A549 (cell line): ENCODE results near the gene CARMIL1. TPM values are rescaled to one million over a fixed set of nuclear protein-coding genes. Genes with fewer than 3 reads are reported as not detected.

Experiments used
- ATAC-seq, 2 experiments: fragments of 200-7000 bp in 1 of 2; fragments of >200 bp in 1 of 2; cut with Nextera tagmentation in 1 of 2; cut with Tn5 transposase in 1 of 2; 3 replicates each; pipeline versions ENCODE4 v1.8.0 to v1.9.1; 2018 to 2020; ENCODE audit warnings: mild to moderate bottlenecking in 1 of 2, moderate library complexity in 1 of 2
- CTCF ChIA-PET: fragments of 300-600 bp; sonication (Branson Sonifier 250); formaldehyde crosslinking; extraction: SDS; loops from one replicate; lab custom pipeline; 2021; ENCODE audit warnings: antibody characterized with exemption, inconsistent platforms; lab: Yijun Ruan, JAX
- POLR2A ChIA-PET: fragments of 350-600 bp; formaldehyde crosslinking; extraction: SDS; loops from one replicate; lab custom pipeline; 2021; ENCODE audit warnings: antibody characterized with exemption, inconsistent platforms; lab: Yijun Ruan, JAX
- DNase-seq, 2 experiments: peaks; one replicate each; pipeline versions ENCODE4 v3.0.0 to v3.0.0-alpha.2; 2011 to 2016; ENCODE audit warnings: low read depth in 1 of 2, low spot score in 1 of 2
- FAIRE-seq: peaks from 2 replicates; lab custom pipeline; 2011; peaks lifted over from hg19 to GRCh38; lab: Jason Lieb, UNC
- H3K27ac ChIP-seq, 2 experiments: fragments of >200 bp; sonication (Bioruptor Twin); formaldehyde crosslinking; 3 replicates each; pipeline ENCODE4 v1.5.1; 2016 to 2017
- H3K4me1 ChIP-seq: fragments of >200 bp; sonication (Bioruptor Twin); formaldehyde crosslinking; 3 replicates; pipeline ENCODE4 v1.6.1; 2016
- H3K4me2 ChIP-seq: fragments of >200 bp; sonication (Bioruptor Twin); formaldehyde crosslinking; 3 replicates; pipeline ENCODE4 v1.6.1; 2016
- H3K4me3 ChIP-seq: fragments of >200 bp; sonication (Bioruptor Twin); formaldehyde crosslinking; 3 replicates; pipeline ENCODE4 v1.5.1; 2016
- H3K9me3 ChIP-seq: fragments of >200 bp; sonication (Bioruptor Twin); formaldehyde crosslinking; 3 replicates; pipeline ENCODE4 v1.6.1; 2016
- CBX8 ChIP-seq: fragments of 200-600 bp; sonication (generic); IDR thresholded peaks from 2 replicates; pipeline ENCODE4 v1.6.1; 2016
- CHD4 ChIP-seq: fragments of 200-600 bp; sonication (generic); IDR thresholded peaks from 2 replicates; pipeline ENCODE4 v1.6.1; 2016; ENCODE audit warnings: antibody characterized with exemption, mild to moderate bottlenecking, borderline replicate concordance
- ESRRA ChIP-seq: fragments of 150-350 bp; IDR thresholded peaks from 2 replicates; pipeline ENCODE4 v1.6.1; 2014; ENCODE audit warnings: mild to moderate bottlenecking, low read length, borderline replicate concordance
- FOSB ChIP-seq: fragments of 250-450 bp; sonication (Bioruptor Pico); IDR thresholded peaks from 2 replicates; pipeline ENCODE4 v1.5.0; 2020; ENCODE audit warnings: mild to moderate bottlenecking, moderate library complexity
- HEYL ChIP-seq: fragments of 250-450 bp; sonication (Bioruptor Pico); IDR thresholded peaks from 2 replicates; pipeline ENCODE4 v1.8.0; 2021; ENCODE audit warnings: mild to moderate bottlenecking, moderate library complexity
- HOXA7 ChIP-seq: fragments of 250-450 bp; sonication (Bioruptor Pico); IDR thresholded peaks from 2 replicates; pipeline ENCODE4 v1.5.0; 2020; ENCODE audit warnings: mild to moderate bottlenecking, moderate library complexity
- HOXB13 ChIP-seq: fragments of 250-450 bp; sonication (Bioruptor Pico); IDR thresholded peaks from 2 replicates; pipeline ENCODE4 v1.5.0; 2020; ENCODE audit warnings: low read depth, mild to moderate bottlenecking, moderate library complexity
- KDM1A ChIP-seq: fragments of 200-600 bp; sonication (generic); IDR thresholded peaks from 2 replicates; pipeline ENCODE4 v1.6.1; 2016; ENCODE audit warnings: low read depth, mild to moderate bottlenecking
- NPAS2 ChIP-seq: fragments of 250-450 bp; sonication (Bioruptor Pico); IDR thresholded peaks from 2 replicates; pipeline ENCODE4 v1.8.0; 2022; ENCODE audit warnings: mild to moderate bottlenecking, moderate library complexity, borderline replicate concordance
- NR3C1 ChIP-seq: fragments of >200 bp; sonication (Bioruptor Twin); formaldehyde crosslinking; IDR thresholded peaks from 3 replicates; pipeline ENCODE4 v1.6.1; 2017
- PHF8 ChIP-seq: fragments of 200-600 bp; sonication (generic); IDR thresholded peaks from 2 replicates; pipeline ENCODE4 v1.6.1; 2016; ENCODE audit warnings: low read depth, mild to moderate bottlenecking, antibody characterized with exemption, moderate library complexity, borderline replicate concordance
- POLR2A ChIP-seq: IDR thresholded peaks from 2 replicates; pipeline ENCODE4 v1.6.1; 2012; ENCODE audit warnings: mild to moderate bottlenecking, low read length
- RAD21 ChIP-seq, 2 experiments: fragments of >200 bp in 1 of 2; sonication (Bioruptor Twin) in 1 of 2; formaldehyde crosslinking in 1 of 2; IDR thresholded peaks in 1 of 2; conservative IDR thresholded peaks in 1 of 2; 2 replicates in 1 of 2; 3 replicates in 1 of 2; pipeline ENCODE4 v1.6.1; 2012 to 2018; ENCODE audit warnings: inconsistent platforms in 1 of 2
- RCOR1 ChIP-seq: fragments of 150-350 bp; IDR thresholded peaks from 2 replicates; pipeline ENCODE4 v1.6.1; 2014; ENCODE audit warnings: antibody characterized with exemption, low read length, low read depth
- RFX5 ChIP-seq: fragments of 450-650 bp; IDR thresholded peaks from 2 replicates; pipeline ENCODE4 v1.7.1; 2014; ENCODE audit warnings: antibody characterized with exemption, mild to moderate bottlenecking, moderate library complexity
- TFCP2L1 ChIP-seq: fragments of 250-450 bp; sonication (Bioruptor Pico); IDR thresholded peaks from 2 replicates; pipeline ENCODE4 v1.5.0; 2021; ENCODE audit warnings: mild to moderate bottlenecking
- ZC3H11A ChIP-seq: fragments of 450-650 bp; IDR thresholded peaks from 2 replicates; pipeline ENCODE4 v1.6.1; 2014; ENCODE audit warnings: antibody characterized with exemption, mild to moderate bottlenecking
- ZFP36 ChIP-seq: fragments of 450-650 bp; IDR thresholded peaks from 2 replicates; pipeline ENCODE4 v1.6.1; 2014; ENCODE audit warnings: borderline replicate concordance; ENCODE audit not compliant: partially characterized antibody
- ZNF302 ChIP-seq: fragments of 250-450 bp; sonication (Bioruptor Pico); IDR thresholded peaks from 2 replicates; pipeline ENCODE4 v1.9.0; 2021; ENCODE audit warnings: inconsistent platforms, mild to moderate bottlenecking, moderate library complexity
- ZSCAN20 ChIP-seq: fragments of 250-450 bp; sonication (Bioruptor Pico); IDR thresholded peaks from 2 replicates; pipeline ENCODE4 v1.8.0; 2022; ENCODE audit warnings: mild to moderate bottlenecking, moderate library complexity
- WGBS: methylation state at CpG from one replicate; pipeline ENCODE4 v1.1.6; 2017; ENCODE audit errors: missing lambda C conversion rate; 5-methylcytosine and 5-hydroxymethylcytosine counted together
- polyA plus RNA-seq, 4 experiments: library from polyadenylated mRNA; depleted of rRNA in 3 of 4; stranded (reverse); fragments of >200 nt; fragmentation: RNase III in 1 of 4; extraction: RNeasy Plus Mini Kit Qiagen cat#74134 plus additional on column Dnase treatment in 1 of 4; gene quantifications; 2 replicates in 3 of 4; 3 replicates in 1 of 4; pipeline ENCODE4 v1.2.3, GENCODE V29; 2011 to 2017
- TF ChIP-seq, protein P1 (sequence below): IDR thresholded peaks from 2 replicates; pipeline ENCODE4 v1.6.1; 2012; ENCODE audit warnings: low read depth, borderline replicate concordance
- TF ChIP-seq, protein P2 (sequence below): fragments of >200 bp; sonication (Bioruptor Twin); formaldehyde crosslinking; IDR thresholded peaks from 3 replicates; pipeline ENCODE4 v1.6.1; 2016
- TF ChIP-seq, protein P3 (sequence below): IDR thresholded peaks from 2 replicates; pipeline ENCODE4 v1.6.1; 2012
- TF ChIP-seq, protein P4 (sequence below): fragments of 250-450 bp; sonication (Bioruptor Pico); IDR thresholded peaks from 2 replicates; pipeline ENCODE4 v1.5.0; 2020; ENCODE audit warnings: low read depth, mild to moderate bottlenecking, moderate library complexity

CARMIL1 gene
- polyA plus RNA-seq, 2 of the 4 experiments (the other 2 are of a cell fraction) = 11.5 to 11.8 TPM

DNA sequence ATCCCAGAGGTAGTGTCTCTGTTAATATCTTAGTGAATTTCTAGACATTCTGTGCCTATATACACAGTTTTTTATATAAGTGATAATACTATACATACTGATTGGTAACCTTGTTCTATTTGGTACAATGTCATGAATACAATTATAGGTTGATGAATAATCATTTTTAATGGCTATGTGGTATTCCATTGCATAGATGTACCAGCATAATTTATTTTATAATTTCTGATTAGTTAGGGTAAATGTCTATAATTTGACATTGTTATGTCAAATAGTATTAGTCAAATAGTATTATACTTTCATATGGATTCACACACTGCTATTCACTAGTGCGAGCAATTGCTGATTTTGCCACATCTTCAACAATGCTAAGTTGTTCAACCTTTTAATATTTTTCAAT is 262.1 kb downstream of the CARMIL1 start:
- no peak for TF ChIP-seq RCOR1
- DNase-seq = no peak
- Histone ChIP-seq H3K4me1 (no peaks in the 10 kb centered on the region), H3K9me3 (no peaks in the 10 kb centered on the region), H3K4me2 (no peak overlapping the region), H3K4me3 (no peak overlapping the region), H3K27ac (no peak overlapping the region)
- ChIA-PET CTCF (no interaction called here), POLR2A (no interaction called here)
- FAIRE-seq = no peak
- no peak for ATAC-seq
- 97% methylated on average over 1 of the region's 1 CpG for WGBS

DNA sequence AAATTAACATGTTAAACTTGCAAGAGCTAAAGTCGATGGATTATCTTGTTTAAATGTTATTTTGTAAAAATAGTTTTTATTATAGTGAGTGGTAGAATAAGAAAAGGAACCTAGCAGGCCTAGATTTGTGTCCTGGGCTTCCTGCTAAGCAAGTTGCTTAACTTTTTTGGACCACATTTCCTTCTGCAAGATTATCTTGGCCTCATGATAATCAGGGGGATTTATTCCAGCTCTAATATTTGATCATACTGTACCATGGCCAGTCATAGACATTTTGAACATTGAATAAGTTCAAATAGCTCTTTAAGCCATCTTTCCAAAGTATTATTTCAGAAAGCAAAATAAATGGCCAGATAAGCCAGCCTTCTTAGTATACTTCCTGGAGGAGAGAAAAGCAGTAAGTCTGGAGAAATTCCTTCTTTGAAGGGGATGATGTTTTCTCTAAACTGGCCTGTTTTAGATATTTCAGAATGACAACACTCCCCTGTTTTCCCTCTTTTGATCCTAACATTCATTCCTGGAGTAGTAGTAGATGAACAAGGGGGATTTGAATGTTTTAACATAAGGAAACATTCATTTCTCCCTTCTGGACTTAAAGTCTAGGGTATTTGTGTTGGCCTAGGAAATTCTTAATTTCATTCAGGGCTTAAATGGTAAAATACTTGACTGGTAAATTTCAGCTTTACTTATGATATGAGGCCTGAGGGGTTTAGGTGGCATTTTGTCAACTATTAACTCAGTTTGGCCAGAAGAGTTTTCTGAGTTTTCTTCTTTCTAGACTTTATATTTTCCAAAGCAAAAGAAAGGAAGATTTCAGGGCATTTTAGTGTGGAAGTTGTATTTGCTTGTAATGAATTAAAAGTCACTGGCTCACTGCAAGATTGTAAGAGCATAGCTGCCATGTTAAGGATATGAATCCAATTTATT is 264.1 kb downstream of the CARMIL1 start:
- Histone ChIP-seq H3K4me1 (no peaks in the 10 kb centered on the region), H3K27ac (no peak overlapping the region), H3K4me3 (no peak overlapping the region), H3K9me3 (no peaks in the 10 kb centered on the region), H3K4me2 (no peak overlapping the region)
- TF ChIP-seq HOXA7 (CRISPR knock-in tag) (no peak), ESRRA (no peak), CBX8 (no peak), NR3C1 (no peak), RCOR1 (no peak), FOSB (no peak), ZC3H11A (no peak), ZNF302 (no peak), RFX5 (no peak), KDM1A (no peak), ZFP36 (no peak)
- TF ChIP-seq, protein P1, sequence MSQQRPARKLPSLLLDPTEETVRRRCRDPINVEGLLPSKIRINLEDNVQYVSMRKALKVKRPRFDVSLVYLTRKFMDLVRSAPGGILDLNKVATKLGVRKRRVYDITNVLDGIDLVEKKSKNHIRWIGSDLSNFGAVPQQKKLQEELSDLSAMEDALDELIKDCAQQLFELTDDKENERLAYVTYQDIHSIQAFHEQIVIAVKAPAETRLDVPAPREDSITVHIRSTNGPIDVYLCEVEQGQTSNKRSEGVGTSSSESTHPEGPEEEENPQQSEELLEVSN = no peak
- TF ChIP-seq, protein P2, sequence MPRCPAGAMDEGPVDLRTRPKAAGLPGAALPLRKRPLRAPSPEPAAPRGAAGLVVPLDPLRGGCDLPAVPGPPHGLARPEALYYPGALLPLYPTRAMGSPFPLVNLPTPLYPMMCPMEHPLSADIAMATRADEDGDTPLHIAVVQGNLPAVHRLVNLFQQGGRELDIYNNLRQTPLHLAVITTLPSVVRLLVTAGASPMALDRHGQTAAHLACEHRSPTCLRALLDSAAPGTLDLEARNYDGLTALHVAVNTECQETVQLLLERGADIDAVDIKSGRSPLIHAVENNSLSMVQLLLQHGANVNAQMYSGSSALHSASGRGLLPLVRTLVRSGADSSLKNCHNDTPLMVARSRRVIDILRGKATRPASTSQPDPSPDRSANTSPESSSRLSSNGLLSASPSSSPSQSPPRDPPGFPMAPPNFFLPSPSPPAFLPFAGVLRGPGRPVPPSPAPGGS = no peak
- POLR2A ChIA-PET = no interaction called here
- FAIRE-seq = no peak
- CTCF ChIA-PET = no interaction called here
- no peak for DNase-seq
- WGBS = 69% methylated on average over 1 of the region's 1 CpG
- ATAC-seq = no peak

DNA sequence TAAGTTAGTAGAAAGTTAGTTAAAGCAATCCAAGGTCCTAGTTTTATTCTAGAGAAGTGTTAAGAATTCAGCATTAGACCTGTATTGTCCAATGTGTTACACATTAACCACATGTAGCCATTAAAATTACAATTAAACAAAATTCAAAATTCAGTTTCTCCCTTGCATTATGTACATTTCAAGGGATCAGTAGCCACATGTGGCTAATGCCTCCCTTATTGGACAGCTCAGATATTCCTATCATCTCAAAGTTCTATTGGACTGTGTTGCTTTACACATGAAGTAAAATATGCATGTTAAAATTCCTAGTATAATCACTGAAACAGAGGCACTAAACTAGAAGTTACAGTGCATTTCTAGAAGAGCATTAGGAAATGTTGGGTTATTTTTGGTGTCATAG is 265.7 kb downstream of the CARMIL1 start:
- FAIRE-seq (no peak), DNase-seq (no peak), ATAC-seq (no peak)
- Histone ChIP-seq H3K4me3 (no peak overlapping the region), H3K4me1 (no peaks in the 10 kb centered on the region), H3K27ac (no peak overlapping the region), H3K9me3 (no peaks in the 10 kb centered on the region), H3K4me2 (no peak overlapping the region)
- POLR2A ChIA-PET = no interaction called here
- CTCF ChIA-PET = interaction anchor here (1.5 kb wide), 1 partner anchor 12 kb away, joined by 3 read pairs; no protein-coding TSS in a partner anchor
- TF ChIP-seq HOXB13 (CRISPR knock-in tag) (no peak), CHD4 (no peak), ZSCAN20 (CRISPR knock-in tag) (no peak), NPAS2 (CRISPR knock-in tag) (no peak), HEYL (no peak), POLR2A (no peak), PHF8 (no peak), TFCP2L1 (CRISPR knock-in tag) (no peak), RCOR1 (no peak), RAD21 (conservative IDR thresholded peaks at IDR 0.05 in 1 of 2, IDR thresholded peaks at IDR 0.05 in 1 of 2) (no peak)
- TF ChIP-seq, protein P3, sequence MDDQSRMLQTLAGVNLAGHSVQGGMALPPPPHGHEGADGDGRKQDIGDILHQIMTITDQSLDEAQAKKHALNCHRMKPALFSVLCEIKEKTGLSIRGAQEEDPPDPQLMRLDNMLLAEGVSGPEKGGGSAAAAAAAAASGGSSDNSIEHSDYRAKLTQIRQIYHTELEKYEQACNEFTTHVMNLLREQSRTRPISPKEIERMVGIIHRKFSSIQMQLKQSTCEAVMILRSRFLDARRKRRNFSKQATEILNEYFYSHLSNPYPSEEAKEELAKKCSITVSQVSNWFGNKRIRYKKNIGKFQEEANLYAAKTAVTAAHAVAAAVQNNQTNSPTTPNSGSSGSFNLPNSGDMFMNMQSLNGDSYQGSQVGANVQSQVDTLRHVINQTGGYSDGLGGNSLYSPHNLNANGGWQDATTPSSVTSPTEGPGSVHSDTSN = no peak
- TF ChIP-seq, protein P4, sequence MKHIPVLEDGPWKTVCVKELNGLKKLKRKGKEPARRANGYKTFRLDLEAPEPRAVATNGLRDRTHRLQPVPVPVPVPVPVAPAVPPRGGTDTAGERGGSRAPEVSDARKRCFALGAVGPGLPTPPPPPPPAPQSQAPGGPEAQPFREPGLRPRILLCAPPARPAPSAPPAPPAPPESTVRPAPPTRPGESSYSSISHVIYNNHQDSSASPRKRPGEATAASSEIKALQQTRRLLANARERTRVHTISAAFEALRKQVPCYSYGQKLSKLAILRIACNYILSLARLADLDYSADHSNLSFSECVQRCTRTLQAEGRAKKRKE (CRISPR knock-in tag) = no peak
- TF ChIP-seq, all 56 proteins: peak for 0
